NCI-H128 (cell line): ENCODE measurements around the gene CCNJL.
"Not testable (repeated sequence)": the region's sequence is repeated elsewhere in the genome, so short reads cannot be mapped to it uniquely, and the experiment has no call there.

Source experiments
- DNase-seq: peaks from one replicate; lab custom pipeline; 2025; ENCODE audit not compliant: unreplicated experiment; lab: John Stamatoyannopoulos, UW

CCNJL gene

GRCh38 chr5:160312134-160312959 is at the start of gene CCNJL:
TSS of gene CCNJL (minus strand) at chr5:160312564. CDS start at chr5:160311923, 641 bp downstream.
- peak; percentile 55 for DNase-seq

- DNase-seq = no peak
Measured at GRCh38 chr5:160361624-160362228, 49.4 kb upstream of the CCNJL start.

GRCh38 chr5:160360310-160360709 is 47.9 kb upstream of the CCNJL start:
- DNase-seq = no peak

- DNase-seq = no peak
Measured at GRCh38 chr5:160359816-160360215, 47.5 kb upstream of the CCNJL start.

- DNase-seq = no peak
Measured at GRCh38 chr5:160359242-160359641, 46.9 kb upstream of the CCNJL start.

- DNase-seq = no peak
Measured at GRCh38 chr5:160357861-160358411, 45.6 kb upstream of the CCNJL start.

- no peak for DNase-seq
Measured at GRCh38 chr5:160357394-160357793, 45.0 kb upstream of the CCNJL start.

GRCh38 chr5:160356550-160357347 is 44.4 kb upstream of the CCNJL start:
- DNase-seq = no peak

- no peak for DNase-seq
Measured at GRCh38 chr5:160354666-160355065, 42.3 kb upstream of the CCNJL start.

- DNase-seq = no peak
Measured at GRCh38 chr5:160353379-160353778, 41.0 kb upstream of the CCNJL start.

GRCh38 chr5:160352308-160352707 is 39.9 kb upstream of the CCNJL start:
- no peak for DNase-seq

- DNase-seq = no peak
Measured at GRCh38 chr5:160349935-160350303, 37.6 kb upstream of the CCNJL start.

- DNase-seq = no peak
Measured at GRCh38 chr5:160349249-160349934, 37.0 kb upstream of the CCNJL start.

GRCh38 chr5:160348080-160348479 is 35.7 kb upstream of the CCNJL start:
- DNase-seq = no peak

GRCh38 chr5:160347448-160347847 is 35.1 kb upstream of the CCNJL start:
- DNase-seq = no peak

- DNase-seq = no peak
Measured at GRCh38 chr5:160342413-160342941, 30.1 kb upstream of the CCNJL start.

- DNase-seq = no peak
Measured at GRCh38 chr5:160341309-160341870, 29.0 kb upstream of the CCNJL start.

GRCh38 chr5:160340513-160340912 is 28.1 kb upstream of the CCNJL start:
- not testable (repeated sequence) for DNase-seq

- DNase-seq = no peak
Measured at GRCh38 chr5:160339406-160340130, 27.2 kb upstream of the CCNJL start.

GRCh38 chr5:160334716-160335115 is 22.4 kb upstream of the CCNJL start:
- DNase-seq = not testable (repeated sequence)
